Measurements from ENCODE around the gene ROCK2. TPM values are rescaled to one million over a fixed set of nuclear protein-coding genes. Genes with fewer than 3 reads are reported as not detected.
A peak's percentile ranks its signal among the peaks of the same experiment; 100 is the strongest.

Gene ROCK2
- total and polyA plus RNA-seq, 2 of the 13 experiments (the other 11 are each of a cell fraction or from before 2014, with no cell fraction given) = 38.1 to 119 TPM

GRCh38 chr2:11174222-11174621, 170.2 kb downstream of the ROCK2 start (continued):
- TF ChIP-seq ZNF34 (CRISPR knock-in tag; IDR thresholded peaks at IDR 0.05; ENCODE audit: borderline replicate concordance) (no peak), ZKSCAN8 (CRISPR knock-in tag; IDR thresholded peaks at IDR 0.05; ENCODE audit: borderline replicate concordance) (no peak), PAX8 (CRISPR knock-in tag; IDR thresholded peaks at IDR 0.05; ENCODE audit: borderline replicate concordance) (no peak), NCOA2 (CRISPR knock-in tag; IDR thresholded peaks at IDR 0.05) (no peak), ZC3H4 (CRISPR knock-in tag; IDR thresholded peaks at IDR 0.05; ENCODE audit: borderline replicate concordance) (0 out of 2 replicates have a peak, but pooled peaks have one; percentile 30), CHD4 (IDR thresholded peaks at IDR 0.05; ENCODE audit: borderline replicate concordance, low read length) (no peak), SETDB1 (CRISPR knock-in tag; IDR thresholded peaks at IDR 0.05; ENCODE audit: borderline replicate concordance) (no peak), ZKSCAN1 (IDR thresholded peaks at IDR 0.05; ENCODE audit: low read length) (no peak), ZBTB34 (CRISPR knock-in tag; IDR thresholded peaks at IDR 0.05) (no peak), HNRNPUL1 (IDR thresholded peaks at IDR 0.05; ENCODE audit: low read depth, low read length) (no peak), CREB1 (IDR thresholded peaks at IDR 0.05) (no peak), CREB1 (CRISPR knock-in tag; IDR thresholded peaks at IDR 0.05) (peak; percentile 22; the same call in 1 of the 2 replicates), PAF1 (CRISPR knock-in tag; IDR thresholded peaks at IDR 0.05) (peak; percentile 82; the same call in 1 of the 2 replicates), ZNF788 (CRISPR knock-in tag; IDR thresholded peaks at IDR 0.05; ENCODE audit: borderline replicate concordance) (no peak), MTF1 (CRISPR knock-in tag; IDR thresholded peaks at IDR 0.05) (no peak), MBD4 (IDR thresholded peaks at IDR 0.05; ENCODE audit: borderline replicate concordance, low read length) (no peak), CENPX (CRISPR knock-in tag; IDR thresholded peaks at IDR 0.05) (no peak), NRL (CRISPR knock-in tag; IDR thresholded peaks at IDR 0.05; ENCODE audit: borderline replicate concordance) (no peak), FOXM1 (CRISPR knock-in tag; IDR thresholded peaks at IDR 0.05) (no peak), EED (CRISPR knock-in tag; IDR thresholded peaks at IDR 0.05) (no peak), ZNF253 (CRISPR knock-in tag; IDR thresholded peaks at IDR 0.05; ENCODE audit: borderline replicate concordance) (no peak), ZEB1 (IDR thresholded peaks at IDR 0.05; ENCODE audit: insufficient replicate concordance, low read depth) (no peak), ZFP36 (IDR thresholded peaks at IDR 0.05; ENCODE audit: borderline replicate concordance, low read depth, low read length, partially characterized antibody) (no peak), ZNF136 (CRISPR knock-in tag; IDR thresholded peaks at IDR 0.05; ENCODE audit: low read depth) (no peak), SCMH1 (CRISPR knock-in tag; IDR thresholded peaks at IDR 0.05; ENCODE audit: borderline replicate concordance) (no peak), SALL2 (CRISPR knock-in tag; IDR thresholded peaks at IDR 0.05) (no peak), RXRA (CRISPR knock-in tag; IDR thresholded peaks at IDR 0.05) (no peak), RBM22 (optimal IDR thresholded peaks at IDR 0.05; ENCODE audit: low read length) (peak; percentile 52), ZNF761 (CRISPR knock-in tag; conservative IDR thresholded peaks at IDR 0.05) (no peak)
- TF ChIP-seq, protein P1, sequence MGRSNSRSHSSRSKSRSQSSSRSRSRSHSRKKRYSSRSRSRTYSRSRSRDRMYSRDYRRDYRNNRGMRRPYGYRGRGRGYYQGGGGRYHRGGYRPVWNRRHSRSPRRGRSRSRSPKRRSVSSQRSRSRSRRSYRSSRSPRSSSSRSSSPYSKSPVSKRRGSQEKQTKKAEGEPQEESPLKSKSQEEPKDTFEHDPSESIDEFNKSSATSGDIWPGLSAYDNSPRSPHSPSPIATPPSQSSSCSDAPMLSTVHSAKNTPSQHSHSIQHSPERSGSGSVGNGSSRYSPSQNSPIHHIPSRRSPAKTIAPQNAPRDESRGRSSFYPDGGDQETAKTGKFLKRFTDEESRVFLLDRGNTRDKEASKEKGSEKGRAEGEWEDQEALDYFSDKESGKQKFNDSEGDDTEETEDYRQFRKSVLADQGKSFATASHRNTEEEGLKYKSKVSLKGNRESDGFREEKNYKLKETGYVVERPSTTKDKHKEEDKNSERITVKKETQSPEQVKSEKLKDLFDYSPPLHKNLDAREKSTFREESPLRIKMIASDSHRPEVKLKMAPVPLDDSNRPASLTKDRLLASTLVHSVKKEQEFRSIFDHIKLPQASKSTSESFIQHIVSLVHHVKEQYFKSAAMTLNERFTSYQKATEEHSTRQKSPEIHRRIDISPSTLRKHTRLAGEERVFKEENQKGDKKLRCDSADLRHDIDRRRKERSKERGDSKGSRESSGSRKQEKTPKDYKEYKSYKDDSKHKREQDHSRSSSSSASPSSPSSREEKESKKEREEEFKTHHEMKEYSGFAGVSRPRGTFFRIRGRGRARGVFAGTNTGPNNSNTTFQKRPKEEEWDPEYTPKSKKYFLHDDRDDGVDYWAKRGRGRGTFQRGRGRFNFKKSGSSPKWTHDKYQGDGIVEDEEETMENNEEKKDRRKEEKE (IDR thresholded peaks at IDR 0.05) = no peak

Measured in HepG2 (cell line).